MV-4-11 (cell line): Measurements from ENCODE around the gene ACOXL.

Experiments
- DNase-seq: peaks from one replicate; lab custom pipeline; 2025; lab: John Stamatoyannopoulos, UW

Gene ACOXL

DNA sequence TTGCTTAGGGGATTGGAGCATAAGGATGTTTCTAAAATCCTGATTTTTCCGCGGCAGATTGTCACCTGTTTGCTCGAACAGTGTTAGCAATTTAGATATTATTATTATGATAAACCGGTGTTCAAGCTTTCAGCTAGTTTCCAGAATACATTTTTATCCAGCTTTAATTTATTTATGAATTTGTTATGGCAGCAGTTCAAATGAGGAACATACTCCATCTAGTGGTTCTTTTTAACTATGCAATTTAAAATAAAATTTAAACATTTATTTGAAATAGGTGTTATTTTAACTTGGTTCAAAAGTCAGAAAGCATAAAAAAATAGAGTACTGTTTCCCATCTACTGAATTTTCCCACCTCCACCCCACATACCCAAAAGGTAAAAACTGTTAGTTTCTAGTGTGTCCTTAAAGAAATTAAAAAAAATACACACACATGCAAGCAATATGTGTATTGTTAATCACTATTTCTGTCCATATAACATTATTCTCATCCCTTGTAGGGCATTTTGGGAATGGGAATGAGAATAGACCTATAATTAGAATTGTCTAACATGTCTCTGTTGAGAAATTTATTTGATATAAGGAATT is 23.2 kb downstream of the ACOXL start:
- DNase-seq: no peak

DNA sequence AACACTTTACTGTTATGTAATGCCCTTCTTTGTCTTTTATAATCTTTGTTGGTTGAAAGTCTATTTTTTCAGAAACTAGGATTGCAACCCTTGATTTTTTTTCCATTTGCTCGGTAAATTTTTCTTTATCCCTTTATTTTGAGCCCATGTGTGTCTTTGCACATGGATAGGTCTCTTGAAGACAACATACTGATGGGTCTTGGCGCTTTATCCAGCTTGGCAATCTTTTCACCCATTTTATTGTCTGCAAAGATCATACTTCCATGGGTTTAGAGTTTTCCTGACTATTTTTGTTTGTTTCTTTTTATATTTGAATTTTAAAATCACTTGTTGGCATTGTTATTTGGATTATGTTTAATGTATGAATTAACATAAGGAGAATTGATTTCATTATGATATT is 27.0 kb downstream of the ACOXL start:
- DNase-seq: no peak

DNA sequence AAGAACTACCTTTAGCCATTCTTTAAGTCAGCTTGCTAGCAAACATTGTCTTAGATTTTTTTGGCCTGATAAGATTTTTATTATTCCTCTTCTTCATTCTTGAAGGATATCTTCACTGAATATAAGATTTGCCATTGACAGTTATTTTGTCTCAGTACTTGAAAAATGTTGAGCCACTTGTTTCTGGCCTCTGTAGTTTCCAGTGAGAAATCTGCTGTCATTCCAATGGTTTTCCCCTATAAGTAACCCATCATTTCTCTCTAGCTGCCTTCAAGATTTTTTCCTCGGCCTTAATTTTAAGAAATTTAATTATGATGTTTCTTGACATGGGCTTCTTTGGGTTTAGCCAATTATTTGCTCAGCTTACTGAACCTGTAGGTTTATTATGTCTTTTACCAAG is 32.6 kb downstream of the ACOXL start:
- no peak for DNase-seq

DNA sequence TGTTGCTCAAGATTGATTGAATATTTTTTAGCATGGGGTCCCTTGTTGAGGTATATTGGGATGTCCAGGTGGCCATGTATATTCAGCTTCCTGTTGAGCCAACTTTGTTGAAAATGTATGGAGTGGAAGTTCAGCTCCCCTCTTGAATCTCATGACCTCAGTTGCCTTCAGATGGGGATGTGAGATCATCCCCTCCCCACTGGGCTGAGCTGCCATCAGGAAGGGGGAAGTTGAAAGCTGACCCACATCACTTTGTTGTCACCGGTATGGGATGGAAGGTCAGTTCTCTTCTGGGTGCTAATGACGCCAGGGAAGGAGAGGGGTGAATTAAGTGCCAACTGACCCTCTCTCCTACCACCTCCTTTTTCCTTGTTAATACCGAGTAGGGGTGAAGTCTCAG is 33.9 kb downstream of the ACOXL start:
- peak; percentile 9 for DNase-seq

DNA sequence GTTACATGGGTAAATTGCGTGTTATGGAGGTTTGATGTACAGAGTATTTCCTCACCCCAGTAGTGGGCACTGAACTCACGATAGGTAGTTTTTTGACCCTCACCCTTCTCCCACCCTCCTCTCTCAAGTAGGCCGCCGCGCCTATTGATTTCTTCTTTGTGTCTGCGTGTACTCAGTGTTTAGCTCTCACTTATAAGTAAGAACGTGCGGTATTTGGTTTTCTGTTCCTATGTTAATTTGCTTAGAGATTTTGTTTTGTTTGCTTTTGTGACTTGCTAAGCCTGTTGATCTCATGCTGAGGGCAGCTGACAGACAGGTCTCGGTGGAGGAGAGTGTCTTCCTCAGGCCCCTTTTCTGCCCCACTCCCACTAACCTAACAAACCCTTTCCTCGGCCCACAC is 36.2 kb downstream of the ACOXL start:
- DNase-seq: no peak

DNA sequence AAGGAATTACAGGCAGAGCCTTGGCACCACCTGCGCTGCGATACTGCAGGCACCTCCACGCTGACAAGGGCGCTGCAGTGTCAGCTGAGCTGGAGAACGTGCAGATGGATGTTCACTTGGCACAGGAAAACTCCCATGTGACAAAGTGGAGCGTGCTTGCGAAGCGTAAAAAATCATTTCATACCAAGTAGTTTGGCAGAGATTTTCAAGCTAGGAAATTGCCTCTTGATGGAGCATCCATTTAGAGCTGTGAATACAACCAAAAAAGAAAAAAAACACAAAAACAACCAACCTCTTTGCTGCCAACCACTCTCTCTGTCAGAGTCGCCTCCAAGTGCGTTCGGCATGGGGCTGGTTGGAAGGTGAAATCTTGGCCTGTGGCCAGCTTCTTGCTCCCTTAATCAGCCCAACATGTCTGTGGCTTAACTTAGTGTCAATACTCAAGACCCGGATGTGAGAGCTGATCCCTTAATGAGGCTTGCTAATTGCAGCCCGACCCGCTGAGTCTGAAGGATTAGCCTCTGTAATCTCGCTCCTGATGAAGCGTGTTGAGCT is 38.1 kb downstream of the ACOXL start:
- peak; percentile 56 for DNase-seq

DNA sequence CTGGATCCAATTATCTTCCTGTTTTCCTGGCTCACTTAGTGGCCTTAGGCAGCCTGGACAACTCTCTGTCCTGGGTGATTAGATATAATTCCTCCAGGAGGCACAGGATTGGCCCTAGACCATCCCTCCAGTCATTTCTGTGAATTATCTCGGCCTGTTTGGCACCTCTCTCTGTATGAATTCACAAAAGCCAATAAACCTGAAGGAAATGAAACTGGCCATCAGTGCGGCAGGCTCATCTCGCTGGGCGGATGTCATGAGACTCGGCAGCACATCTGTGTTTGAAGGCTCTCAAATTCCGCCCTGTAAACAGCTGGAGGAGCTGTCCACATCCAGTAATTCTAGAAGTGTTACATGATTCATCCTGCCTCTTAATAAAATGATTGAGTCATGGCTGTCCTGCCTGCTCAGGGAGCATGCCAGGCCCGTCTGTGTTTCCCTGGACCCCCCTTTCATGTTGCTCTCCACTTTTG is 38.6 kb downstream of the ACOXL start:
- peak; percentile 87 for DNase-seq

DNA sequence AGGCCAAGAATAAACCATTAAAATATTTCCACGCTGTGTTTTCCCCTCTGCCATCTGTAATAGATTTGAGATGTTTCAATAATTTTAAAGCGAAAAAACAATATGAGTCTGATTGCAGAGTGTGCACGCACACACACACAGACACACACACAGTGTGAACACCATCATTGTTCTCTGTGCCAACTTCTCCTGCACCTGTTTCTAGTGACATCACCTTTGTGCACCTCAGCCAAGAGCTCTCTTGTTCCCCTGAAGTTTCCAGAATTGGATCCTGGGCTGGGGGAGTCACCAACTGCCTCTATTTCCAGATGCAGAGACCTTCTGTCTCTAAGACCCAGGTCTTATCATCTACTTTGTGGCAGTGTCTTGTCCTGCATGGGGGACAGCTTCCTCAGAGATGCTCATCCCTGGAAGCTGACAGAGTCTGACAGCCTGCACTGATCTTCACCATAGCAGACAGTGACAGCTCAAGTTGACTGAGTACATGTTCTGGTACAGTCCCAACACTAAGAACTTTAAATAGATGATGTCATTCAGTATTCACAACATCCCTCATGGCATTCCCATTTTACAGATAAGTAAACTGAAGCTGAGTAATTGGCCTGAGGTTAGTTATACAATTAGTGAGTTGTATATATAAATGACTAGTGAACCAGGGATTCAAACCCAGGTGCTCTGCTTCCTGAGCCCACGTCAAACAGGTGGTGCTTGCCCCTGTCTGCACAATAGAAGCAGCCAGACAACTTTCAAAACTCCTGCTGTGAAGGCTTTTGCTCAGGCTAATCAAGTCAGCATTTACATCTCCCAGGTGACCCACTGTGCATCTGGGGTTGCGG is 39.4 kb downstream of the ACOXL start:
- no peak for DNase-seq

DNA sequence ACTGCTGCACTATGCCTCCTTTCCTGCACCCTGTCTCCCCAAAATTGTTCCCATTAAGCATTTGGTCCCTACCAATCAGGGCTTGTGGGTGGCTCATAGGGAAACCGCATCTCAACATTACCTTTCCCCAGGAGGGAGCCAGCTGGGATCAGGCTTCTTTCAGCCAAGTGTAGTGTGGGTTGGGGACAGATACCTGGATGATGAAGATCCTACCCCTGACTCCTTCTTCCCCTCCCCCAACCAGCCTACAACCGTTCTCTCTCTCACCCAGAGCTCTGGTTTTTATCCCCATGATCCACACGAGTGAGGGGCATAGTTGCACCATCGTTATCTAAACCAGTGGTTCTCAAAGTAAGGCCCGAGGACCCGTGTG is 40.0 kb downstream of the ACOXL start:
- no peak for DNase-seq

DNA sequence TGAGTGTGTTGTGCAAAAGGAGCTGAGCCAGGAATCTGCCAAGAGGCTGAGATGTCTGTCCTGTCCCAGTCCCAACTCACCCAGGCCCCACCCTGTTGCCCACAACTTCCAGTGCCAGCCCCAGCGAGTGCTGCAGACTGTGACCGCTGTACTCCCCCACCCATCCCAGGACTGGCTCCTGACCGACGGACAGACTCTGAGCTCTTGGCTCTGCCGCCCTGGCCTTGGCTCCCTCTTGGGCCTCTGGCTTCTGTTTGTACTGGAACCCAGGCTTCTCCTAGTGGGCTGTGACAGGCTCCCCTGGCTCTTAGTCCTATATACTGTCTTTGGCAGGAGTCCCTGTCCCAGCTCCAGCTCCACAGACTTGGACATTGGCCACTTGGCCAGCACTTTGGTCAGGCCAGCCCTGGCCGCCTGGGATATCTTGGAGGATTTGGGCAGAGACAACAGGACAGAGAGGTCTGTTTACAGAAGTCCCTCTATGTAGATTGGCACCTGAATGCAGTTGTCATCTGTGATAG is 41.1 kb downstream of the ACOXL start:
- DNase-seq: no peak

DNA sequence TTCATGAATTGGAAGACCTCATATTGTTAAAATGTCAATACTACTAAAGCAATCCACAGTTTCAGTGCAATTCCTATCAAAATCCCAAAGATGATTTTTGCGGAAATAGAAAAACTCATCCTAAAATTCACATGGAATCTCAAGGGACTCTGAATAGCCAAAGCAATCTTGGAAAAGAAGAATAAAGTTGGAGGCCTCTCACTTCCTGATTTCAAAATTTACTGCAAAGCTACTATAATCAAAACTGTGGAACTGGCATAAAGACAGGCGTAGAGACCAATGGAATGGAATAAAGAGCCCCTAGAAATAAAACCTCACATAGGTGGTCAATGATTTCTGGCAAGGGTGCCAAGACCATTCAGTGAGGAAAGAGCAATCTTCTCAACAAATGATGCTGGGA is 42.3 kb downstream of the ACOXL start:
- DNase-seq: no peak

DNA sequence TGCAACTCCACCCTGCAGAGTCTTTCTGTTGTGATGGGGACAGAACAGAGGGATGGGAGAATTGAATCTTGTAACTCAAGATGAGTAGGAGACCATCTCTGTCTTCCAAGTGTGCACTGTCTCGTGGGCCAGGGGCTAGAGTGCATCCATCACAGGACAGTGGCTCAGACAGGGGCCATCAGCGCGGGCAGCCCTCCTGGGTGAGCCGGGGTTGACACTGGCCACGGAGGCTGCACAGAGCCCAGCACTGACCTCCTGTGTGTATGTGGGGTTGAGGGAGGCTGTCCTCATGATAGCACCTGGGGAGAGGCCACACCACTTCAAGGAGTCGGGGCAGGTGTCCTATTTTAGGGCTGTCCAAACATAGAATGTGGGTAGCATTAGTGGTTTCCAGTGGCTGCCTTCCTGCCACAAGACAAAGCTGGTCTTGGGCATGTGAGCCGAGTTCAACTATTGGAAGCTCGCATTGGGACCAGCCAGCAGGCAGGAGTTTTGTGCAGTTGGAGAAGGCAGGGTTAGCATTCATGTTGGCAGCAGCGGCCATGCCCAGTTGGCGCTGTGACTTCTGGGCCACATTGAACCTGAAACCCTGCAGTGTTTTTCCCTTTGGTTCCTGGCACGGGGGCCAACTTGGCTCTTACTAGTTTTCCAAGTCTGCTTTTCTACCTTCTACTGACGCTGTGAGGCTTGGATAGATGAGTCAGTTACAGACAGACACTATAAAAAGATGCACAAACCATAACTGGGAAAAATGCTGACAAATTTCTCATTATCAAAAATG is 45.3 kb downstream of the ACOXL start:
- DNase-seq: no peak

DNA sequence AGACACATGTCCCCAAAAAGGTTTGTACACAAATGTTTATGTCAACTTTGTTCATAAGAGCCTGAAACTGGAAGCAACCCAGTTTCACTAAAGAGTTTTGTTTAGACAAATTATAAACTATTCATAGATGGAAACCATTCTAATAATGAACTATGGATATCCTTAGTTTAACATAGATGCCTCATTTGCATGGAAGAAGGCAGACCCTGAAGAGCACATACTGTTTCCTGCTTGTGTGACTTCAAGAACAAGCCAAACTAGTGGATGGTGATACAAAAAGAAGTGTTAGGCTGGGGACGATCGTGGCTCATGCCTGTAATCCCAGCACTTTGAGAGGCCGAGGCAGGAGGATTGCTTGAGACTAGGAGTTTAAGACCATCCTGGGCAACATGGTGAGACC is 48.1 kb downstream of the ACOXL start:
- DNase-seq: no peak

DNA sequence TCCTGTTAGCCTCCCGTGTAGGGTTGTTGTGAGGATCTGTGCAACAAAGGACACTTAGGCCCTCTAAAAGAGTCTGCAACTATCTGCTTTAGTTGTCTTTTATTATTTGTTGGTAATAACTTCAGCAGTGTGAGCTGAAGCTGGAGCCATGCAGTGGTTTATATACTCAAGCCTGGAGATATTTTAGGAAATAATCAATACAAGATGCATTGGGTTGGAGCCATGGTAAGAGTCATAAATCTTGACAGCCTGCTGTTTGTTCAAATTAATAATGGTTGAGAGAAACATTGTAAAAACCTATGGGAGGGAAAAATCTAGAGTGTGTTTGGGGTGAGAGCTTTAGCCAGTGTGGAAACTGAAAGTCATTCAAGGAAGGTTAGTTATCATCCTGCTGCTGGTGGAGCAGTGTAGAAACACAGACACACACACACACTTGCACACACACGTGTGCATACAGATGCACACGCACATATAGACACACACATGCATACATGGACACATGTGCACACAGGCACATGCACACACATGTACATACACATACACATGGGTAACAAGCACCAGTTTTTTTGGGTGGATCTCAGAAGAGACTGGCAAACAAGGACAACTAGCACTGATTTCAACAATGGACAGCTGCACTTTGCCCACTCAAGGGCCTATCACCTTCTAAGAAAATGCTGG is 51.0 kb downstream of the ACOXL start:
- no peak for DNase-seq

DNA sequence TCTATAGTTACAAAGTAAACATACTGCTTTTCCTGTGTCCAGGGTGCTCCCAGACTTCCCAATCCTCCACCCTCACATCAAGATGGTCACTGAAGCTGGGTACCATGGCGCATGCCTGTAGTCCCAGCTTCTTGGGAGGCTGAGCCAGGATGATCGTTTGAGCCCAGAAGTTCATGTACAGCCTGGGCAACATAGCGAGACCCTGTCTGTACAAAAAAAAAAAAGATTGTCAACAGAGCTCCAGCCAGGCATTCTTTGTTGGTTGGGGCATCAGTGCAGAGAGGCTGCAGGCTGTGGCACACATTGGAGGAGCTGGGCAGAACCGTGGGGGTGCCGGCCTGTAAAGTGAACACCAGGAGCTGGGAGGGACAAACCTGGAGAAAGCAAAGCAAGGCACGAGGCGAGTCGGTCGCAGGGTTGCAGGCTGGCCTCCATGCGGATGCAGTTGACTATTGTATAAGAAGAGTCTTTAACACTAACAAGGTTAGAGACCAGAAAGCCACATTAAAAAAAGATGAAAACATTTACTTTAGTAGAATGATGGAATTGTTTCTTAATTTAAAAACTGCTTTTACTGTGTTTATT is 51.8 kb downstream of the ACOXL start:
- DNase-seq: no peak

DNA sequence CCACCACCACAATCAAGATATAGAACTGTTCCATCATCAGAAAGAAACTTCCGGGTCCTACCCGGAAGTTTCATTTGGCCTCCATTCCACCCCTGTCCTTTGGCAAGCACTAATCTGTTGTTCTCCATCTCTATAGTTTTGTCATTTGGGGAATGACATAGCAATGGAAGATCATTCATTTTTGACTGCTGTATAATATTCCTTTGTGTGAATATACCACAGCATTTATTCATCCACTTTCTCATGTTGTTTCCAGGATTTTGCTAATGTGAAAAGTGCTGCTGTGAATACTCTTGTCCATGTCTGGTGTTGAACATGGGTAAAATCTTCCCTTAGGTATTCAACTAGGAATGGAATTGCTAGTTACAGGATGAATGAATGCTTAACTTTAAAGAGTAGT is 53.1 kb downstream of the ACOXL start:
- no peak for DNase-seq

DNA sequence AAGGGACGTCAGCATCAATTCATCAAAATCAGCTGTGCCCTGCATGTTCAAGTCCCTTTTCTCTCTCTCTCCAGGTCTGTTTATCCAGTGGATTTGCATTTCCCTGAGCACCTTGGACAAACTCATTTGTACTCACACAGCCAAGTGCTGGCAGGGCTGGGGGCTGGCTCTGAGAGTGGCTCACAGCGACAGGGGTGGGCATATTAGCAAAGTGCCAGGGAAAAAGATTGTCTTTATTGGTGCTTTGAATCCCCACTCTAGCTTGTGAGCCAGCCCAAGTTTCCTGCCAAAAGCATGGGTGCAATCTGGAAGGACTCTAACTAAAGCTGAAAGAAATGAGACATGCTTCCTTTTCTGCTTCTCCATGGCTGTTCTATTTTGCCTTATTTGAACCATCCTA is 56.6 kb downstream of the ACOXL start:
- no peak for DNase-seq

DNA sequence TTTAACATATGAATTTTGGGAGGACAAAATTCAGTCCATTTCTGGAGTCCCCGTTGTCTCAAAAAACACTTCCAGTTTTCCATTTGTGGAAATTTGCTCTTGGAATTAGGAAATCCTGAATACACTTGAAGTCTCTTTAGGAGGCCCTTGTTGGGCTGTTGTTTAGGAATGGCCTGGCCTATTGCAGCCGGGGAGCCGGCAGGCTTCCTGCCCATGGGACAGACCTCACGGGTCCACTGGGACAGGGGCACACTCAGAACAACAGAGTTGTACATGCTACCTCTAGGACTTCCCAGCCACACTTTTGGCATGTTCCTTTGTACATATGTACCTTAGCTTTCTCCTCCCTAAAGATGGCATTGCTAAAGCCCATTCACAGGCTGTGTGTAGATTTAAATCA is 57.3 kb downstream of the ACOXL start:
- DNase-seq: no peak

DNA sequence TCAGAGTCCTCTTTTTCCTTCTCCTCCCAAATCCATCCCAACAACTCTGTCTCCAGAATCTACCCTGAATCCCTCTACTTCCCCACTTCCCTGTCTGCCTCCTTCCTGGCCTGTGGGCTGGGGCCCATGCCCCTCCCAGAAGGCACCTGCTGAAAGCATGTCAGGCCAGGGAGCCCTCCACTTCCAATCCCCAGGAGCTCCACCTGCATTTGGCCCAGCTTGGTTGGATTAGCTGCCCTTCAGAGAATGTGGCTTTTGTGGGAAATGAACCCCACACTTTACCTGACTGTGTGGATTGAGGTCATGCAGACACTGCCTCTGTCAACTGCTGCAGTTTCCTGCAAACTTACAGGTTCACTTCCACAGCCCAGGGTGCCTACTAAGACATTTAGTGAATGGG is 58.5 kb downstream of the ACOXL start:
- DNase-seq: no peak

DNA sequence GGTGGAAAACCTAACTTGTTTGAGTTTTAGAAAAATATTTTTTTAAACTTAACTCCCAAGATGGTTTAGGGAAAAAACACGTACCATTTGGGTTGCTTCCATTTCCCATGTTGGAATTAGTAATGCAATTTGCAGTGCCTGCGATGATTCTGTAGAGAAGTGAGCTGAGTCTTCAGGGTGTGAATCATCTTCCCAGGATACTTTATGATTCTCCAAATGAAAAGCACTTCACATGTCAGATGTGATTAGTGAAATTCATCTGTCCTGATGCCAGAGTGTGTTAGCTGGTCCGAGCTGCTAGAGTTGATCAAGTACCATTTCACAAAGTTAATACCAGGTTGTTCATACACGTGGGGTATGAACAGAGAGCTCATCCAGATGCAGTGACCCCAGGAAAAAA is 59.1 kb downstream of the ACOXL start:
- no peak for DNase-seq

DNA sequence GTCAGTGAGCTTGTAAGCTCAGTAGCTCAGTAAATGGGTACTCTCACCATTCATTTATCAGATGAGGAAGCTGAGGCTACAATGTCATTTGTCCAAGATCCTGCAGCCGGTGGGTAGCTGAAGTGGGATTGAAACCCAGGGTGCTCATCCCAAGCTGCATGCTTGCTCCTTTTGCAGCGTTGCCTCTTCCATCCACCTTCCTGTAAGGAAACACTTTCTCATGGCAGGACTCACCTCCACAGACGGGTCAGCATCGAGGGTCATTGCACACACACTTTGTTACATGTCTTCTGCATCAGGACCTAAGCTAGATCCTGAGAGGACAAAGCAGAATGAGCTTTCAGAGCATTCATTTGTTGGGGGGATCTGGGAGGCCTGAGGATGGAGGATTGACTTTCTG is 60.7 kb downstream of the ACOXL start:
- no peak for DNase-seq

DNA sequence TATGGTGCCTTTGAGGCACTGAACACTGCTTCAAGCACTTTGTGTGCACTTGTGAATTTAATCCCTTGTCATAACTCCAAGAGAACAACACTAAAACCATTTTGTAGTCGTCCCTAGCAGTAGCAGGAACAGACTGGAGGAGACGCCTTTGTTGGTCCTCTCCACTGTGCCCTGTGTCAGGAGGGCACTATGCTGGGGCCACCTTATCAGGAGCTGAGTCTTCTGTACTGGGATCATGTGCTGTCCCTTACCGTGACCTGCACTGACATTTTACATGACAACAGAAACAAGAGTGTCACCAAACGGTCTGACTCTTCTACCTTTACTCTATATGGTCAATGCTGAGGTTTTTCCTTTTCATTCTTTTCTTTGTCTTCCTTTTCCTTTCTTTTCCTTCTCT is 62.0 kb downstream of the ACOXL start:
- no peak for DNase-seq
